CD1c-positive myeloid dendritic cell (primary cell): ENCODE data around the gene C1QL2.

Experiments
- DNase-seq: peaks from one replicate; pipeline ENCODE4 v3.0.0-alpha.2; 2016; ENCODE audit errors: extremely low spot score

Gene C1QL2

GRCh38 chr2:119179202-119179601, 20.7 kb upstream of the C1QL2 start:
- DNase-seq, result no peak

GRCh38 chr2:119178776-119179175, 20.2 kb upstream of the C1QL2 start:
- DNase-seq, result no peak

DNA sequence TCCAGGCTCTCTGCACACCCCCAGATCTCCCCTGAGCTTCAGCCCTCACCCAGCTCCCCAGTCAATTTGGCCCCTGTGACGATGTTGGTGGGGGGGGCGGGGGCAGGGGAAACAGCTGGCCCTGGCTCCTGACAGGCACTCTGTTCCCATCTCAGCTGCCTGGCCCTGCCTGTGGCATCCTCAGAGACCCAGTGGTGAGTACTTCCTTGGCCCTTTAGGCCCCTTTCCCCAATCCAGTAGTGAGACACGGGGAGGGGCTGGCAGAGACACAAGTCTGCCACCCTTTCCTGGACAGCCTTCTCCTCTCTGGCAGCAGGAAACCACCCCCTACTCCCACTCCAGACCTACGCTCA, 19.3 kb upstream of the C1QL2 start:
- DNase-seq, result no peak

DNA sequence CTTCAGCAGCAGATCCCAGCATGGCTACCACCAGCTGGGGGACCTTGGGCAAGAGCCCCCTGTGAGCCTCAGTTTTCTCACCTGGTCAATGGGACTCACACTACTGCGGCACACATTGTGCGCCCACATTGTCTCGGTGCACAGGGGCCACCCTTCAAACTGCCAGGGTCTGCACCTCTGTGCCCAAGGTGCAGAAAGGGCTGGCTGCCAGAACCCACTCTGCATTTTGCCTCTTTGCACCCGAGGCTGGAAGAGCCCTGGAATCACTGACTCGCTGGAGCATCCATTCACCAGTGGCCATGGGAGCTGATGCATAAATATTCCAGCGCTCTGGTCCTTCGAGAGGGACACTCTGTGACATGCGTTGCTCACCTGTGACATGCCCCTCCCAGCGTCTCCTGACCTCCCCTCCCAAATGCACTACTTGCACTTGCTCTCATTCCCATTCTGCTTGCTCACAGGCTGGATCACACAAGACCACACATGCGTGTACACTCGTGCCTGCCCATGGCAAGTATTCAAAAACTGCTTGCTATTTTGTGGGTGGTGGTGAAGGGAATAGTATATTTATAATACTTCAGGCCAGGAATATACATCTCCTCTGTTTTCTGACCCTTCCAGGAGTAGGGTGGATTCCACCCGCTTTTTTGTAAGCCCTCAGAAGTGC, 18.8 kb upstream of the C1QL2 start:
- DNase-seq, result no peak

- DNase-seq, result no peak
Measured at GRCh38 chr2:119175517-119175916, 17.0 kb upstream of the C1QL2 start.

GRCh38 chr2:119174993-119175347, 16.4 kb upstream of the C1QL2 start:
- no peak for DNase-seq

GRCh38 chr2:119174216-119174992, 15.9 kb upstream of the C1QL2 start:
- peak; percentile 66 for DNase-seq

DNA sequence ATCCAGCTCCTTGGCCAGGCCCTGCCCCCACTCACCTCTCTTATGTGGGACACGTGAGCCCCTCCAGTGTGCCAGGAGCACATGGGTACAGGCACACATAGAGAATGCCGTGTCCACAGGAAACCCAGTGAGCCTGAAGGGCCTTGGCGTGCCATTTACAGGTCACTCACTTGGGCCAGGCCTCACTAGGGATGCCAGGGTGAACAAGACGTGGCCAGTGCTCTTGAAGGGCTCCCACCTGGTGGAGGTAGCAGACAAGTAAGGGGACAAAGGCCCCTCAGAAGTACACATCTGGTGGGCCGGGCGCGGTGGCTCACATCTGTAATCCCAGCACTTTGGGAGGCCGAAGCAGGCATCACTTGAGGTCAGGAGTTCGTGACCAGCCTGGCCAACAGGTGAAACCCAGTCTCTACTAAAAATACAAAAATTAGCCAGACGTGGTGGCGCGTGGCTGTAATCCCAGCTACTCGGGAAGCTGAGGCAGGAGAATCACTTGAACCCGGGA, 15.1 kb upstream of the C1QL2 start:
- DNase-seq, result no peak

GRCh38 chr2:119170504-119170903, 12.0 kb upstream of the C1QL2 start:
- no peak for DNase-seq

DNA sequence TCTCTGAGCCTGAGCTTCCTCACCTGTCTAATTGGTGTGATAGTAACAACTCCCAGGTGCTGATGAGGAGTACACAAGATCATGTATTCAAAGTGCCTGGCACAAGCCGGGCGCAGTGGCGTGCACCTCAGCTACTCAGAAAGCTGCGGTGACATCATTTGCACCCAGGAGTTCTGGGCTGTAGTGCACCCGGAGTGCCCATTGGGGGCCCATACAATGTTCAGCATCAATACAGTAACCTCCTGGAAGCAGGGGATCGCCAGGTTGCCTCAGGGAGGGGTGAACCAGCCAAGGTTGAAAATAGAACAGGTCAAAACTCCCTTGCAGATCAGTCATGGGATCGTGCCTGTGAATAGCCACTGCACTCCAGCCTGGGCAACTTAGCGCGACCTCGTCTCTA, 11.2 kb upstream of the C1QL2 start:
- no peak for DNase-seq

GRCh38 chr2:119160361-119160990, 1.9 kb upstream of the C1QL2 start:
- DNase-seq, result no peak

- DNase-seq, result no peak
Measured at GRCh38 chr2:119157850-119158511, 570 bp downstream of the C1QL2 start.

DNA sequence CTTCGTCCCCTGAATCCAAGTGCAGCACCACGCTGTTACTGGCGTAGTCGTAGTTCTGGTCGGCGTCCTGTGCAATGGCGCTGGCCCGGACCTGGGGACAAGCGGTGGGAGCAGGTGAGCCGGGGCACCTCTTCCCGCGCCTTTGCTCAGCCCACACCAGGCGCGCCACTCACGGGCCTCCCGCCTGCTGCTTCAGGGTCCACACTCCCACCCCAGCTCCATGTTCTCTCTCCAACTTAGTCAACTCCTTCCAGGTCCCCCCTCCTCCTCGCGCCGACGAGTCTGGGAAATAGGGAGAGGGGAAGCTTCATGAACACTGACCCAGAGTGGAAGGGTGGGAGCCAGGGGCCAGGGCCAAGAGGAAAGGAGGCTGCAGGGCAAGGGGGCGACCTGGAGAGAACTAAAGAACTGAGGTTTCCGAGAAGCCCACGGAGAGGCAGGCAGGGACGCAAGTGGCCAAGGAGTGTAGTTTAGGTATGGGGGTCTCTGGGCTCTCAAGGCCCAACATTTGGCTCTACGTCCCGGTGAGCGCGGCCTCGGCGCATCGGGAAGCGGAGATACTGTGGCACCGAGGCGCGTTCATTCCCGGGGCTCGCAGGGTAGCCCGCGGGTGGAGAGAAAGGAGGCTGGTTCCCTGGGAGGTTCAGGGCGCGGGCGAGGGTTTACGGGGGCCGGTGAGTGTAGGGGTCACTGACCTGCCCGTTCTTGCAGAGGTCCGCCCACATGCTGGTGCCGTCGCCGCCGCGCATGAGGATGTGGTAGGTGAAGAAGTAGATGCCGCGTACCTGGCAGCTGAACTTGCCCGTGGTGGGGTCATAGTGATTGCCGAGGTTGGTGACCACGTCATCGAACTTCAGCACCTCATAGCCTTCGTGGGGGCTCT, 1.4 kb downstream of the C1QL2 start:
- no peak for DNase-seq

DNA sequence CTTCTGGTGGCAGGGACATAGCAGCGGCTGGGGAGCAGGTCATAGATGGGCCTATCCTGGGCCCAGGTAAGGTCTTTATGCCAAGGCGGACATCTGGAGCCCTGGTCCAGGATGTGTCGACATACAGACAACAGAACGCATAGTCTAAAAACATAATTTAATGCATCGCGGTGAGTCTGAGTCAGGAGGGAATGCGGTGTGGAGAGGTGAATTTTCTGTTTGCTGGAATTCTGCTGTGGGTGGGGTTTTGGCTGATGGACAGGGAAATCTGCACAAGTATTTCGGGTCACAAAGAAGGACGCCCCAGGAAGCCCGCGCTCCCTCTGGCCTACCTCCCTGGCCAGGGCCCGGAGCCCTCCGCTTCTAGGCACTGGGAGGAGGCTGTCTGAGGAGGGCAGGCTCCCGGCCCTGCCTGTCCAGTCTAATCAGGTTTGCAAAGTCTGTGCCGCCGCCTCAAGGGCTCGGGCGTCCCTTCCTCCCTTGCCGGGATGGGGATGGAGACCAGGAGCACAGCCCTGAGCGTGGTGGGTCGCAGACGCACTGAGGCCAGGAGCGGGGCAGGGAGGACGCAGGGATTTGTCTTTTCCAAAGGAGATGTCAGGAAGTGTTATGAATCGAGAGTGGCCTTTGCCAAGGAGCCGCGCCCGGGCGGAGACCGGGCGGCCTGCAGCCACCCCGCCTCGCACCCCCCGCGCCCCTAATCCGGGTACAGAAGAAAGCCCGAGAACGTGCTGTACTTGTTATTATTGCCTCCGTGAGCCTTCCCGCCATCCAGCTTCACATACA, 2.3 kb downstream of the C1QL2 start:
- DNase-seq, result no peak

- peak; percentile 52 for DNase-seq
Measured at GRCh38 chr2:119155633-119156032, 2.9 kb downstream of the C1QL2 start.

DNA sequence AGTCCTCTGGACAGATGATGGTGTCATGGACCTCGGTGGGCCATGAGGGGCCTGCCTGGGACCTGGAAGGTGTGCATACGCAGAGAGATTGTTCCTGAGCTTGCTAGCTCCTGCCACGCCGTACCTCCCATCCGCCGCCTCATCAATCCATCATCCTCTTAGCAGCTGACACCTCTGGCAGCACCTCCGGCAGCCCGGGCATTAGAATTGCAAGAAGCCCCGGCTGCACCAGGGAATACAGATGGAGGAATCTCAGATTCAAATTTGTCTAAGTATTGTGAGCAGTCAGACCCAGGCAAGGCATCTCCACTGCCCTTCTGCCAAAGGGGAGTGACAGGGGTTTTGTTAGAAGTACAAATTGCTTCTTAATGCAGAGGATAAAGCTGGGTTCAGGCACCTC, 4.5 kb downstream of the C1QL2 start:
- no peak for DNase-seq

DNA sequence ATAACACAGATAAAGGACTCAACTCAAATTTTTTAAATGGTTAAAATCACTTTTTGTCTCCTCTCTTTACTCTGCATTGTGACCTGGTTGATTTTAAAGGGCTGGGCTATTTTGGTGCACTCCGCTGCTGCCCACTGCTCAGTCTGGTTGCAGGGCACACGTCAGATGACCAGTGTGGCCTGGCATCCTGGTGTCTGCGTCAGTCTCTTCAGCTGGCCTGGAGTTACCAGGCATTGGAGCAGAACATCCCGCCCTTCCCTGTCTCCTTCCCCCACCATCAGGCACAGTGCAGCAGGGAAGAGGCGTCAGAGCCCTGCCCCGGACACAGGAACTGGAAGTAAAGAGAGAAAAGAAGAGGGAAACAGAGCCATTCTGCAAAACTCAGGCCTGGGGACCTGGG, 8.9 kb downstream of the C1QL2 start:
- no peak for DNase-seq

- DNase-seq, result no peak
Measured at GRCh38 chr2:119147776-119148715, 10.5 kb downstream of the C1QL2 start.

GRCh38 chr2:119144806-119145205, 13.7 kb downstream of the C1QL2 start:
- DNase-seq, result no peak

DNA sequence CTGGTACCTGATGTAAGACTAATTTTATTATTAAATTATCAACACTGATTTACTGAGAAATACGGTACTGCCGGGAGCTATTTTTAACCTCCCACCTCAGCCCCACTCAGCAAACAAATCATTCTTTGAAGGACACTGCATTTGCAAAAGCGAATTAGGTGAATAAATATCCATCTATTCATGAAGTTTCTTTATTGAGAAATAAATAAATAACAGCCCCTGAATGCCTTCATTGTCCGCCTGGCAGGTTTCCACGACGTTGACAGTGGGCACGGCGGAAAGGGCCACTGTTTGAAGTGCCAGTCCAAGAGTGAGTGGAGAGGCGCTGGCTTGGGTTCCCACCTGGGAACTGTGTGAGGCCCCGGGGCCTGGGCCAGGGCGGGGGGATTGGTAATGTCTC, 15.7 kb downstream of the C1QL2 start:
- no peak for DNase-seq
